Kidney glomerular epithelial cell (primary cell): Measurements from ENCODE around the gene P2RX6.
A peak's percentile ranks its signal among the peaks of the same experiment; 100 is the strongest.
"Not testable (repeated sequence)": the region's sequence is repeated elsewhere in the genome, so short reads cannot be mapped to it uniquely, and the experiment has no call there.

Source experiments
- DNase-seq: peaks from one replicate; lab custom pipeline; 2025; lab: John Stamatoyannopoulos, UW

The P2RX6 gene

GRCh38 chr22:21031545-21032036 is 16.6 kb downstream of the P2RX6 start:
- no peak for DNase-seq

- DNase-seq, result no peak
These were observed 17.3 kb downstream of the P2RX6 start, which contains the start of gene SLC7A4 for GRCh38 chr22:21032037-21032867. TSS of gene SLC7A4 (minus strand) at chr22:21032561. CDS start at chr22:21031812, 749 bp downstream.

GRCh38 chr22:21032868-21033688 is 18.1 kb downstream of the P2RX6 start:
- no peak for DNase-seq

GRCh38 chr22:21033895-21034294 is 18.9 kb downstream of the P2RX6 start:
- DNase-seq, result no peak

- DNase-seq, result no peak
These were observed 20.0 kb downstream of the P2RX6 start for GRCh38 chr22:21034989-21035388.

- no peak for DNase-seq
These were observed 23.4 kb downstream of the P2RX6 start for GRCh38 chr22:21038405-21038804.

- DNase-seq, result not testable (repeated sequence)
These were observed 24.2 kb downstream of the P2RX6 start for GRCh38 chr22:21039158-21039557.

GRCh38 chr22:21041937-21042336 is 27.0 kb downstream of the P2RX6 start:
- no peak for DNase-seq

- no peak for DNase-seq
These were observed 28.3 kb downstream of the P2RX6 start for GRCh38 chr22:21042978-21043859.

DNA sequence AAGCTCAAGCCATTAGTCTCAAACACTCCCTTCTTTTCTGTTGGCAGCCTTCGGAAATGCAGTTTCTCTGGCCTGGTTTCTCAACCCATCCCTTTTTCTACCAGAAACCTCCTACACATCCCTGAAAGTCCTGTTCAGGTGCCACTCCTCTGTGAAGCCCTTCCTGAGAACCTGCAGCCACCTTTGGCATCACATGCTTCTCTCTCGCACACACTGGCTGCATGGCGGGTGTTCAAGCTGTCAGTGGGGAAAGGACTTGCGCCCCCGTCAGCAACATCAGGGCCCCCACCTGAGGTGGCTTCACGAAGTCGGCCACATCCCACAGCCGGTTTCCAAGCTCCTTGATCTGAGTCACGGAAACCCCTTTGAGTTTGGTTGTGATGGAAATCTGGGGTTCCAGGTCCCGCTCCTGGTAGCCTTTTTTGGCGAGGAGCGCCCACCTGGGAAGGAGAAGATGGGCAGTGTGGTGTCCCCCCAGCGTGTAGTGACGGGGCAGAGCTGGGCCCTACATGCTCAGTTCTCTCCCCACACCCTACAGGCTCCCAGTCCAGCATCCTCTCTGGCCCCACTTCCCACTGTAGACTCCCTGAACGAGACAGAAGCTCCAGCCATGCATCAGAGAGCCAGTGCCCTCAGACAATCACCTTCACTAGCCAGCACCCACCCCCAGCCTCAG is 29.0 kb downstream of the P2RX6 start:
- no peak for DNase-seq

DNA sequence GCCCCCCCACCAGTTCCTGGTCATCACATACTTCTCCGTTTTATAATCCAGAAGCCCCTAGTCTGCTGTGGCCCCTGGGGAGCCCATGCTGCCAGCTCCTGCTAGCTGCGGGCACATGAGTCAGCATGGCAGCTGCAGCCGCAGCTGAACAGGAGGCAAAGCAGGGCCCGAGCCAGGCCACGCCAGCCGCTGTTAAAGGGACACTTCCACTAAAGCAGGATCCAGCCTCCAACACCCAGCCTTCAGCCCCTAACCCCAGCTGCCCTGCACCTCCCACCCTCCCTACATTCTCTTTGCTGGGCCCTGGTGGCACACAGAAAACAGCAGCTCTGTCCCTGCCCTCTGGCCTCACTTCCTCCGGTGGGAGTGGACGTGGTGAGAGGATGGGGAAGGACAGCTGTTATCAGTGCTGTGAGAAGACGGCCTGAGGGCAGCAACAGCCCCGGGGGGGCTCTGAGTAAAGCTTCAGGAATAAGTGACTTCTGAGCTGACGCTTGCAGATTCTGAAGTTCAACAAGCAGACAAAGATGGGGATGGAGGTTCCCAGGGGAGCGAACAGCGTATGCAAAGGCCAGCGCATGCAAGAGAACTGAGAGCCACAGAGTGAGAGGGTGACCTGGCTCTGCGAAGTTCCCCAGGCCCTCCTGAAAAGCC is 30.1 kb downstream of the P2RX6 start:
- no peak for DNase-seq

DNA sequence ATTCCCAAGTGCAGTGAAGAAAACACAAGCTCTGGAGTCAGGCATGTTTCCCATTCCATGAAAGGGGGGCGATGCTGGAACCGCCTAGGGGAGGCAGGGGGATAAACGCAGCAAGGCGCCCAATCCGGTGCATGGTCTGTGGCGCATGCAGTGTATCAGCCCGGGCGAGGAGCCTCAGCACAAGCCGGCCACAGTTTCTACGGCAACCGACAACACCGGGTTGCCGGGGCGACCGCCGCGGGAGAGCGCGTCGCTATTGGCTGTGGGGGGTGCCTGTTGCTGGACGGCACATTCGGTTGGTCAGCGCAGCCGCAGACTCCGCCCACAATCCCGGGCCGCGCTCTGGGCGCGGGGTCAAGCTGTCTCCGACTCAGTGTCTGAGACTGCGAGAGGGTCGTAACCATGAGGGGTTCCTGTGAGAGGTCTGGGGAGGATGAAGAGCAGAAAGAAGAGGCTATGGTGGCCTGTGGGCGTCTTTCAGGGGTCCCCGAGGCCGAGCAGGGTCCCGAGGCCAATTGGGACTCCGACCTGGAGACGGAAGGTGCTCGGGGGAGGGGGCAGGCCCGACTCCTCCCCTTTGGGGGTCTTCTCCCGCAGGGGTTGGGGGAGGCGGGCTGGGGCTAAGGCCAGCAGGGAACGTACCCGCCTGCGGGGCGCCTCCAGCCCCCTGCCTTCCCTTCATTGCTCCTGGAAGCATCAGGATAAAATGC is 30.8 kb downstream of the P2RX6 start, which contains the start of gene LRRC74B:
Gene LRRC74B (plus strand): TSS at position 362 of the 710 bp plus-strand sequence. CDS start 41 bp downstream, at position 403.
- peak; percentile 81 for DNase-seq

- no peak for DNase-seq
These were observed 32.2 kb downstream of the P2RX6 start for GRCh38 chr22:21047035-21047661.

- no peak for DNase-seq
These were observed 32.8 kb downstream of the P2RX6 start for GRCh38 chr22:21047730-21048129.

- not testable (repeated sequence) for DNase-seq
These were observed 33.5 kb downstream of the P2RX6 start for GRCh38 chr22:21048448-21048847.

DNA sequence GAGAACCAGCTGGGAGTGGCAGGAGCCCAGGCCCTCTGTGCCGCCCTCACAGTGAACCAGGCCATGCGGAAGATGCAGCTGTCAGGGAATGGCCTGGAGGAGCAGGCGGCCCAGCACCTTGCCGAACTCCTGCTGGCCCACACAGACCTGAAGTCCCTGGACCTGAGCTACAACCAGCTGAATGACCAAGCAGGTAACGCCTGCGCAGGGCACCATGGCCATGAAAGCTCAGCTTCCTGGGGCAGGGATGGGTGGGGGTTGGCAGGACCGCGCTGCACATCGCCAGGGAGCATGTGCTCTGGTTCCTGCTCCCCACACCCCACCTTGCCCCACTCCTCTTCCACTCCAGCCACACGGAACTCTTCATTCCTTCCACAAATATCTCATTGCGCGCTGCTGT is 34.0 kb downstream of the P2RX6 start:
- not testable (repeated sequence) for DNase-seq

- DNase-seq, result no peak
These were observed 36.3 kb downstream of the P2RX6 start for GRCh38 chr22:21051145-21051830.

DNA sequence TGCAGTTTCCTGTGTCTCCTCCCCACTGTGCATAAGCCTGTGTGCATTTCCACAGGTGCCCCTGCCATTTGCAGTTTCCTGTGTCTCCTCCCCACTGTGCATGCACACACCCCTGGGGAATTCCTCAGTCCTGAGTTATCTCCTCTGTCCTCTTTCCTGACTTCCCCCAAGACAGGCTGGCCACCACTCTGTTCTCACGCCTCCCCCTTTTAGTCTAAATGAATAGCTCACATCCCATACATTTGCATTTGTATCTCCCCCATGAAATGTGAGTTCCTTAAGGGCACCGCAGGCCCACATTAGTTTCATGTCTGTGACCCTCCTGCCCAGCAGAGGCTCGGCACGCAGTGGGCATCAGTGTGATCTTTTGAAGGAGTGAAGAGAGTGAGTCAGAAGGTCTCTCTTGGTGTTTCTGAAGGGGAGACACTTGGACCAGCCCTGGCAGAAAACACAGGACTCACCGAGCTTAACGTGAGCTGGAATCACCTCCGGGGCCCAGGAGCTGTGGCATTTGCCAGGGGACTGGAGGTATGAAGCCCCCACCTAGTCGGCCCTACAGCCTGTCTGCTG is 37.0 kb downstream of the P2RX6 start:
- DNase-seq, result no peak
